Stomach (tissue), 9 donors: ENCODE results near the gene ODF2. TPM values are rescaled to one million over a fixed set of nuclear protein-coding genes. Genes with fewer than 3 reads are reported as not detected.

Source experiments
- DNase-seq, 2 donors: peaks; one replicate each; pipeline versions ENCODE4 v3.0.0 to v3.0.0-alpha.2; 2013 to 2019
- H3K27ac ChIP-seq, 5 donors: fragments of 200-600 bp in 4 of 5; sonication (generic) in 4 of 5; one replicate each; pipeline ENCODE4 v1.5.1; 2013 to 2019; ENCODE audit warnings: mild to moderate bottlenecking in 1 of 5, moderate library complexity in 1 of 5
- H3K27me3 ChIP-seq, 3 donors: fragments of 200-600 bp; sonication (generic); one replicate each; pipeline ENCODE4 v1.5.1; 2017 to 2019; ENCODE audit warnings: mixed run types in 1 of 3
- H3K36me3 ChIP-seq, 4 donors: fragments of 200-600 bp; sonication (generic); 1 replicate in 3 of 4; 2 replicates in 1 of 4; pipeline ENCODE4 v1.5.1; 2016 to 2019
- H3K4me1 ChIP-seq, 4 donors: fragments of 200-600 bp; sonication (generic); one replicate each; pipeline ENCODE4 v1.5.1; 2016 to 2019
- H3K4me3 ChIP-seq, 4 donors: fragments of 200-600 bp; sonication (generic) in 3 of 4; one replicate each; pipeline ENCODE4 v1.5.1; 2016 to 2019; ENCODE audit warnings: mild to moderate bottlenecking in 1 of 4
- H3K9me3 ChIP-seq, 4 donors: fragments of 200-600 bp; sonication (generic); one replicate each; pipeline ENCODE4 v1.5.1; 2016 to 2019
- CTCF ChIP-seq, 7 experiments: fragments of 450-650 bp in 4 of 7; fragments of 200-600 bp in 3 of 7; sonication (generic) in 3 of 7; IDR thresholded peaks; one replicate each; pipeline ENCODE4 v1.5.1; 2016 to 2019; ENCODE audit warnings: antibody characterized with exemption in 7 of 7, control low read depth in 2 of 7, mild to moderate bottlenecking in 1 of 7
- EP300 ChIP-seq: sonication (generic); formaldehyde crosslinking; IDR thresholded peaks from one replicate; pipeline ENCODE4 v1.6.1; 2017; ENCODE audit warnings: antibody characterized with exemption
- POLR2A ChIP-seq, 4 donors: fragments of 450-650 bp; IDR thresholded peaks; one replicate each; pipeline ENCODE4 v1.6.1; 2016; ENCODE audit warnings: antibody characterized with exemption in 4 of 4, control low read depth in 2 of 4, mild to moderate bottlenecking in 1 of 4, moderate library complexity in 1 of 4
- POLR2AphosphoS5 ChIP-seq, 3 donors: sonication (generic); formaldehyde crosslinking; IDR thresholded peaks; one replicate each; pipeline ENCODE4 v1.6.1; 2016; ENCODE audit warnings: antibody characterized with exemption in 3 of 3
- WGBS, 5 donors: extraction: QIAGEN DNeasy Blood & Tissue Kit in 3 of 5; methylation state at CpG; one replicate each; pipeline versions ENCODE4 v1.1.5 to v1.1.7; 2013 to 2018; 5-methylcytosine and 5-hydroxymethylcytosine counted together
- intact Hi-C: fragments of 100-400 bp; cut with DNase I; formaldehyde crosslinking; loops from one replicate; pipeline ENCODE4 v1.15.1; 2023; ENCODE audit warnings: low total_unique reads
- polyA plus RNA-seq, 3 donors: library from polyadenylated mRNA; stranded (reverse); fragments of 200-250 nt; gene quantifications; one replicate each; pipeline ENCODE4 v1.2.3, GENCODE V29; 2013
- total RNA-seq, 5 donors: library from RNA; depleted of rRNA; stranded (reverse); fragments of >200 nt; gene quantifications; one replicate each; pipeline versions ENCODE4 v1.1.0 to v1.2.3, GENCODE V29; 2014 to 2016
- donor health status: healthy with polysubstance abuse.
- donor health status: Bipolar disorder and iron deficiency.
- donor health status: healthy.

Gene ODF2
- total and polyA plus RNA-seq, 8 donors: 7.2 to 42.4 (median 15.4) TPM

DNA sequence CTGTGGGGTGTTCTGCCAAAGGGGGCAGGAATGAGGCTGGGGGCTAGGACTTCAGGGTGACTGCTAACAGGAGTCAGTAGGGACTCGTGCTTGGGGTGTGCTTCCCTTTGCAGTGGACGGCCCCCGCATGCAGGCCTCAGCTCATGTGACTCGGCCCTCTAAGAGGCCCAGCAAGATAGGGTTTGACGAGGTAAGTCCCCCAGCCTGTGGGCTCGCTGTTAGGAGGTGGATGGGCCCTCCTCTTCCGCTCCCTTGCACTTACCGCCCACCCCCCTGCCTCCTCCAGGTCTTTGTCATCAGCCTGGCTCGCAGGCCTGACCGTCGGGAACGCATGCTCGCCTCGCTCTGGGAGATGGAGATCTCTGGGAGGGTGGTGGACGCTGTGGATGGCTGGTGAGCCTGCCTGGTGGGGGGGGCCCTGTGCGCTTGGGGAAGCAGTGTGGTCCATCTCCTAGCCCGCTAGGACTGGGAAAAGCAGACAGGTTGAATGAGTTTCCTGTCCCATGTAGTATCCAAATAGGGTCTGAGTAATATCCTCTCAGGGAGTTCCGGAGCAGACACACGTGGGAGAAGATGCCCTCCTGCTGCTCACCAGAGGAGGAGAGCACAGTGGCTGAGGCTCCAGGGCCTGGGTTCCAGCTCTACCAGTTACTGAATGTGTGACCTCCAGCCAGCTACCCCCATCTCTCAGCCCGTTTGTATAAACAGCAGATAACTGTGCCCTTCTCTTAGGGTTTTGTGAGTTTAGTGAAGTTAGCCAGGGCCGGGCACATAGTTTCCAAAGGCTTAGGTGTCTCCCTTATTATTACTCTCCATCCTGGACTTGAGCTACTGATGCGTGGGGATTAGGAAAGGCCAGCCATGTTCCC, 26.9 kb upstream of the ODF2 start:
- H3K4me1 ChIP-seq: no peaks in the 10 kb centered on the region
- no peaks in the 10 kb centered on the region for H3K27me3 ChIP-seq
- WGBS, 5 donors: 79 to 84% (median 83%) methylated on average over 14 to 22 of the region's 22 CpGs
- DNase-seq: no peak
- intact Hi-C loops: no loop called here
- H3K36me3 ChIP-seq: peaks cover 0 to 67% (median 8%) of the 10 kb centered on the region in 4 donors
- H3K27ac ChIP-seq: no peak overlapping the region
- H3K9me3 ChIP-seq: no peaks in the 10 kb centered on the region
- TF ChIP-seq CTCF (IDR thresholded peaks at IDR 0.05): no peak
- TF ChIP-seq EP300: no peak
- no peak for TF ChIP-seq POLR2AphosphoS5 (IDR thresholded peaks at IDR 0.05)
- no peak for TF ChIP-seq POLR2A (IDR thresholded peaks at IDR 0.05)
- no peak overlapping the region for H3K4me3 ChIP-seq

DNA sequence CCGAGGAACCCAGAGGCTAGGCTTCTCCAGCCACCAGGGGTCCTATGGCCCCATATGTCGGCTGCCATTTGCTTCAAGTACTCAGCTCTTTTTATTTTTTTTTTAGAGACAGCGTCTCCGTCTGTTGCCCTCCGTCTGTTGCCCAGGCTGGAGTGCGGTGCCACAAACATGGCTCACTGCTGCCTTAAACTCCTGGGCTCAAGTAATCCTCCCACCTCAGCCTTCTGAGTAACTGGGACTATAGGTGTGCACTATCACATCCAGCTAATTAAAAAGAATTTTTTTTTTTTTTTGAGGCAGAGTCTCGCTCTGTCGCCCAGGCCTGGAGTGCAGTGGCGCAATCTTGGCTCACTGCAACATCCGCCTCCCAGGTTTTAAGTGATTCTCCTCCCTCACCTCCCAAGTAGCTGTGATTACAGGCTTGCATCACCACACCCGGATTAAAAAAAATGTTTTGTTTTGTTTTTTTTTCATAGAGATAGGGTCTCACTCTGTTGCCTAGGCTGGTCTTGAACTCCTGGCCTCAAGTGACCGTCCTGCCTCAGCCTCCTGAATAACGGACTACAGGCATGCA, 26.2 kb upstream of the ODF2 start:
- TF ChIP-seq POLR2AphosphoS5 (IDR thresholded peaks at IDR 0.05) (no peak), EP300 (no peak), CTCF (IDR thresholded peaks at IDR 0.05) (no peak)
- Histone ChIP-seq H3K27ac (no peak overlapping the region), H3K4me1 (no peaks in the 10 kb centered on the region), H3K9me3 (no peaks in the 10 kb centered on the region), H3K4me3 (no peak overlapping the region), H3K36me3 (peaks cover 0 to 66% (median 8%) of the 10 kb centered on the region in 4 donors), H3K27me3 (no peaks in the 10 kb centered on the region)
- DNase-seq: no peak
- WGBS, 5 donors: 83 to 93% (median 90%) methylated on average over 13 of the region's 13 CpGs
- intact Hi-C loops: no loop called here

DNA sequence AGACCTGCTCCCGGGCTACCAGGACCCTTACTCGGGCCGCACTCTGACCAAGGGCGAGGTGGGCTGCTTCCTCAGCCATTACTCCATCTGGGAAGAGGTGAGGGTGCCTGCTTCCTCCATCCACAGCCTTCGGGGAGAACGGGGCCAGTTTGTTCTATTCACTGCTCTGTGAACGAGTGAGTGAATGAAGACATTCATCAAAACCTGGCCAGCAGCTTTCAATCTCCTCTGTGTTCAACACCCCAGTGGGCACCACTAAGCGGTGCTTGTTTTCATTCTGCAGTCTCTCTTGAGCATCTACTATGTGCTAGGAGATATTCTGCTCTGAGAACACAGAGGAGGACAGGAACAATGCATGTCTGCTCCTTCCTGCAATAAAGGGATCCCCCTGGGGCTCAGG, 24.6 kb upstream of the ODF2 start:
- TF ChIP-seq EP300: no peak
- TF ChIP-seq POLR2AphosphoS5 (IDR thresholded peaks at IDR 0.05): no peak
- intact Hi-C loops: no loop called here
- Histone ChIP-seq H3K9me3 (no peaks in the 10 kb centered on the region), H3K4me1 (no peaks in the 10 kb centered on the region), H3K27me3 (no peaks in the 10 kb centered on the region), H3K4me3 (no peak overlapping the region), H3K36me3 (peaks cover 0 to 59% (median 8%) of the 10 kb centered on the region in 4 donors), H3K27ac (no peak overlapping the region)
- WGBS, 5 donors: 87 to 96% (median 92%) methylated on average over 5 to 8 of the region's 8 CpGs
- DNase-seq: no peak

- intact Hi-C loops: no loop called here
- DNase-seq: no peak
- WGBS, 5 donors: 85 to 97% (median 90%) methylated on average over 9 to 17 of the region's 17 CpGs
Measured at GRCh38 chr9:128434340-128434739, 21.5 kb upstream of the ODF2 start.

More at GRCh38 chr9:128434340-128434739, 21.5 kb upstream of the ODF2 start:
- no peak overlapping the region for H3K27ac ChIP-seq
- no peaks in the 10 kb centered on the region for H3K9me3 ChIP-seq
- peaks cover 0 to 34% (median 7%) of the 10 kb centered on the region in 4 donors for H3K36me3 ChIP-seq
- no peaks in the 10 kb centered on the region for H3K27me3 ChIP-seq
- no peak overlapping the region for H3K4me3 ChIP-seq
- TF ChIP-seq POLR2A (IDR thresholded peaks at IDR 0.05) (no peak), POLR2AphosphoS5 (IDR thresholded peaks at IDR 0.05) (no peak), CTCF (IDR thresholded peaks at IDR 0.05) (no peak), EP300 (no peak)
- H3K4me1 ChIP-seq: peaks cover 0 to 9% (median 7%) of the 10 kb centered on the region in 4 donors
